Spinal cord (tissue), 10 donors: Measurements from ENCODE around the gene CDIPT. TPM values are rescaled to one million over a fixed set of nuclear protein-coding genes. Genes with fewer than 3 reads are reported as not detected.

ENCODE experiments used
- DNase-seq, 6 donors: peaks; one replicate each; pipeline versions ENCODE4 v3.0.0 to v3.0.0-alpha.2; 2013 to 2015; ENCODE audit warnings: low spot score in 6 of 6, low read depth in 4 of 6
- H3K27ac ChIP-seq: one replicate; pipeline ENCODE4 v1.5.1; 2013; ENCODE audit warnings: low read depth, low read length, control low read depth
- H3K27me3 ChIP-seq: one replicate; pipeline ENCODE4 v1.6.1; 2013; ENCODE audit warnings: low read length; ENCODE audit not compliant: control insufficient read depth, insufficient read depth
- H3K36me3 ChIP-seq: one replicate; pipeline ENCODE4 v1.6.1; 2013; ENCODE audit warnings: low read length; ENCODE audit not compliant: control insufficient read depth, insufficient read depth
- H3K4me1 ChIP-seq: one replicate; pipeline ENCODE4 v1.6.1; 2013; ENCODE audit warnings: low read length; ENCODE audit not compliant: control insufficient read depth, insufficient read depth
- H3K4me3 ChIP-seq: one replicate; pipeline ENCODE4 v1.5.1; 2013; ENCODE audit warnings: low read depth, low read length, control low read depth
- H3K9me3 ChIP-seq: one replicate; pipeline ENCODE4 v1.6.1; 2013; ENCODE audit warnings: low read length; ENCODE audit not compliant: control insufficient read depth, insufficient read depth
- WGBS: methylation state at CpG from one replicate; pipeline ENCODE4 v1.1.5; 2013; ENCODE audit warnings: missing lambda C conversion rate; ENCODE audit not compliant: insufficient coverage; 5-methylcytosine and 5-hydroxymethylcytosine counted together
- polyA plus RNA-seq, 2 donors: library from polyadenylated mRNA; unstranded; fragments of 120-200 nt; gene quantifications; one replicate each; pipeline ENCODE4 v1.2.1, GENCODE V29; 2013; ENCODE audit not compliant: insufficient read length in 2 of 2
- total RNA-seq, 2 donors: library from RNA; depleted of rRNA in 1 of 2; stranded (reverse); fragments of 120-200 nt in 1 of 2; fragments of >200 nt in 1 of 2; gene quantifications; one replicate each; pipeline versions ENCODE4 v1.2.3 to v1.2.4, GENCODE V29; 2013 to 2014
- donor health status: healthy.

Gene CDIPT
- total and polyA plus RNA-seq, 4 donors, result 51.3 to 121 (median 90.7) TPM

DNA sequence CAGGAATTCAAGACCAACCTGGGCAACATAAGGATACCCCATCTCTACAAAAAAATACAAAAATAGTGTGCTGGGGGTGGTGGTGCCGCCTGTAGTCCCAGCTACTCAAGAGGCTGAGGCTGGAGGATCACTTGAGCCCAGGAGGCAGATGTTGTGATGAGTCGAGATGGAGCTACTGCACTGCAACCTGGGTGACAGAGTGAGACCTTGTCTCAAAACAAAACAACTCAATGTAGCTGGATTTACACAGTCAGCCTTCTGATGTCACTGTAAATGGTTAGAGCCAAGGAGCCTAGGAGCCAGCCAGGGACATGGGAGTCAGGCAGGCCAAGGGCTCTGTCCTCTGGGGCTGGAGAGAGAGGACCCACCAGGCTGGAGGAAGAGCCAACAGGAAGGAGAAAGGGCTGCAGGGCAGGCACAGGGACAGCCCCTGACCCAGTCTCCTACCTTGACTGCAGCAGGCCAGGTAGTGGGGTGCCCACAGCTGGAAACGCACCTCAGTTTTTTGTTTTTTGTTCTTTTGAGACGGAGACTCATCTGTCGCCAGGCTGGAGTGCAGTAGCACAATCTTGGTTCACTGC is 8.4 kb downstream of the CDIPT start:
- Histone ChIP-seq H3K4me3 (no peak overlapping the region), H3K4me1 (no peaks in the 10 kb centered on the region), H3K27me3 (no peaks in the 10 kb centered on the region), H3K27ac (no peak overlapping the region), H3K36me3 (peaks cover 20% of the 10 kb centered on the region), H3K9me3 (no peaks in the 10 kb centered on the region)
- 94% methylated on average over 5 of the region's 5 CpGs for WGBS
- no peak for DNase-seq

DNA sequence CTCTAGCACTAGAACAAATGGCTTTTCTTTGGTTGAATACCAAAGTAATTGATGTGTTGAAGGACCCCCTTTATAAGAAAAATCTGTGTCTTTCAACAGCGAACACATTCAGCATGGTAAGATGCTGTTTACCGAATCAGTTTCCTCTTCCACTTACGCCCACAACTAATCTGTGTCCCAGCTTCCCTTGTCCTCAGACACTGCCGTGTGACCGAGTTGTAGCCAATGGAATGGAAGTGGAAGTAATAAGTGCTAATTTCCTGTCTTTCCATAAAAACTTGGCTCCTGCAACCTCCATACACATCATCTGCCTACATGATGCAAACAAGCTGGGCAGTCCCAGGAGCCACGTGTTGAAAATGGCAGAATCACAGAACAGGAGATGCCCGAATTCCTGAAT is 10.4 kb downstream of the CDIPT start:
- peak in 3 of 6 donors; percentile 7 to 53 (median 52) for DNase-seq
- H3K4me3 ChIP-seq, result no peak overlapping the region

DNA sequence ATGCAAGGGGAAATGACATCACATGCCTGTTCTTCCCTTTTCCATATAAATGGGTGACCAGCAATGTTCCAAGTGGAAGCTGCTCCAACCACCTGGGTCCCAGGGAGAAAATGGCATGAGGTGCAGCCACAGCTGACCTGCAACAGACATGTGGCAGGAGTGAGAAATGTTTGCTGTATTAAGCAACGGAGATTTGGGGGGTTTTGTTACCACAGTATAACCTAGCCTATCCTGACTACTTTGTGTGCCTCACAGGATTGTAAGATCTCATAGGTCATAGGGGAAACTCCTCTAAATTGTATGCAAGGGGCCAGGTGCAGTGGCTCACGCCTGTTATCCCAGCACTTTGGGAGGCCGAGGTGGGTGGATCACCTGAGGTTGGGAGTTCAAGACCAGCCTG is 12.0 kb downstream of the CDIPT start:
- no peak for DNase-seq
- WGBS, result no CpG with 5 or more reads among the region's 3 CpGs
- H3K27me3 ChIP-seq, result no peaks in the 10 kb centered on the region
- peaks cover 7% of the 10 kb centered on the region for H3K36me3 ChIP-seq
- no peak overlapping the region for H3K4me3 ChIP-seq
- H3K9me3 ChIP-seq, result no peaks in the 10 kb centered on the region
- no peaks in the 10 kb centered on the region for H3K4me1 ChIP-seq
- no peak overlapping the region for H3K27ac ChIP-seq

More for the DNA sequence above, 10.4 kb downstream of the CDIPT start:
- peaks cover 5% of the 10 kb centered on the region for H3K36me3 ChIP-seq
- no peaks in the 10 kb centered on the region for H3K9me3 ChIP-seq
- no CpG with 5 or more reads among the region's 7 CpGs for WGBS
- H3K27ac ChIP-seq, result peak overlapping the region; percentile 82
- no peaks in the 10 kb centered on the region for H3K27me3 ChIP-seq
- H3K4me1 ChIP-seq, result no peaks in the 10 kb centered on the region

DNA sequence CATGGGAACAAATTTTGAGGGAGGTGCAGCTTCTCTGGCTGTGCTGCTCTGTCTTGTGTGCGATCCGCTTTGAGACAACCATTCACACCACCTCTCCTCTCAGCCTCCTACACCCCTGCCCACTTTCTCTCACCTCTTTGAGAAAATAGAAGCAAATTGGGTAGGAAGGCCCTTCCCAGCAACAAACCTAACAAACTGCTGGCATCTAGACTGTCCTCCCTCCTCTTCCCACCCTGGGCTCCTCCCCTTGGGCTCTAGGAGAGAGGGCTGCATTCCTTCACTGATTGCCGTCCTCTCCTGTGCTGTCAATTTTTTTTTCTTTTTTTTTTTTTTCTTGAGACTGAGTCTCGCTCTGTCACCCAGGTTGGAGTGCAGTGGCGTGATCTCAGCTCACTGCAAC is 13.5 kb downstream of the CDIPT start:
- no CpG with 5 or more reads among the region's 5 CpGs for WGBS
- Histone ChIP-seq H3K27ac (no peak overlapping the region), H3K9me3 (no peaks in the 10 kb centered on the region), H3K27me3 (no peaks in the 10 kb centered on the region), H3K4me3 (no peak overlapping the region), H3K4me1 (no peaks in the 10 kb centered on the region), H3K36me3 (peaks cover 12% of the 10 kb centered on the region)
- DNase-seq, result no peak

DNA sequence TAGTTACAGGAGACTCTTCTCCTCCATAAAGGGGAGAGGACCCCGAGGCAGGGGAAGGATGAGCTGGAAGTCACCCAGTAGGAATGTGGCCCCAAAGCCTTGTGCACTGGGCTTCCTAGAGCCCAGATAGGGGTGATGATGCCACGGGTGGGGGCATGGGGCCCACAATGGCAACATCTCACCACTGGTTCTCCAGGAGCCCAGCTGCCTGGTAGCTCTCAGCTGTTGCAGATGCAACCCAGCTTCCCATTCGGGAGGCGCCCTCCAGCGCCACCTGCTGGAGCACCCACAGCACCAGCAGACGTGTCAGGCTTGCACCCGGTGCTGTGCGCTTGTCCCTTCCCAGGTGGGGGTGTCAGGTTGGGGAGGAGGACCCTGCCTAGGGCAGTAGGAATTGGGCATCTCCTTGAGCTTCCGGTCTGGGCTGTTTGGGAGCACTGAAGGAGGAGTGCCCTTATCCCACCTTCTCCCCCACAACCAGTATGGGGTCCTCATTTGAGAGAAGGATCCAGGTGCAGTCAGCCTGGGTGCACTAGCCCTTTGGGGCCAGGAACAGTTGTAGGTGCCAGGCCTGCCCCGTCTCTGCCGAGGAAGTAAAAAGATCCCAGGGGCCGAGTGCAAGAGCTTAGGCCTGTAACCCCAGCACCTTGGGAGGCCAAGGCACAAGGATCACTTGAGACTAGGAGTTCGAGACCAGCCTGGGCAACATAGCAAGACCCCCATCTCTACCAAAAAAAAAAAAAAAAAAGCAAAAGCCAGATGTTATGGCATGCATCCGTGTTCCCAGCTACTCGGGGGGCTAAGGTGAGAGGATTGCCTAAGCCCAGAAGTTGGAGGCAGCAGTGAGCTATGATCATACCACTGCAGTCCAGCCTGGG is 14.4 kb downstream of the CDIPT start:
- Histone ChIP-seq H3K36me3 (peaks cover 12% of the 10 kb centered on the region), H3K4me1 (no peaks in the 10 kb centered on the region), H3K27ac (no peak overlapping the region), H3K27me3 (no peaks in the 10 kb centered on the region), H3K4me3 (no peak overlapping the region), H3K9me3 (no peaks in the 10 kb centered on the region)
- DNase-seq, result peak in 2 of 6 donors; percentile 36 to 51
- WGBS, result 58% methylated on average over 4 of the region's 15 CpGs

DNA sequence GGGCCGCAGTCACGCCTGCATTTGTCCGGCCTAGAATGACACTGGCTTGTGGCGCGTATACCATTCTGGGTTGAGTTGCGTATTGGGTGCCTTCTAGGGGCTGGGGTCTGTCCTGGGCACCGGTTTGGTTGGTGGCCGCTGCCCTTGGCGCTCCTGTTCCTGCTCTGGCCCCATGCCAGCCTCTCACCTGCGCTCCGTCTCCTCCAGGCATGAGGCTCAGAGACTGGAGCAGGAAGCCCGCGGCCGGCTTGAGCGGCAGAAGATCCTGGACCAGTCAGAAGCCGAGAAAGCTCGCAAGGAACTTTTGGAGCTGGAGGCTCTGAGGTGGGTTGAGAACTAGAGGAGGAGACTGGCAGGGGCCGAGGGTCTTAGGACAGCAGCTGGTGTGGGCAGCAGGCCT is 17.4 kb downstream of the CDIPT start:
- Histone ChIP-seq H3K9me3 (no peaks in the 10 kb centered on the region), H3K4me3 (no peak overlapping the region), H3K4me1 (no peaks in the 10 kb centered on the region), H3K36me3 (peaks cover 18% of the 10 kb centered on the region), H3K27ac (no peak overlapping the region), H3K27me3 (no peaks in the 10 kb centered on the region)
- no peak for DNase-seq
- WGBS, result 80% methylated on average over 18 of the region's 18 CpGs

DNA sequence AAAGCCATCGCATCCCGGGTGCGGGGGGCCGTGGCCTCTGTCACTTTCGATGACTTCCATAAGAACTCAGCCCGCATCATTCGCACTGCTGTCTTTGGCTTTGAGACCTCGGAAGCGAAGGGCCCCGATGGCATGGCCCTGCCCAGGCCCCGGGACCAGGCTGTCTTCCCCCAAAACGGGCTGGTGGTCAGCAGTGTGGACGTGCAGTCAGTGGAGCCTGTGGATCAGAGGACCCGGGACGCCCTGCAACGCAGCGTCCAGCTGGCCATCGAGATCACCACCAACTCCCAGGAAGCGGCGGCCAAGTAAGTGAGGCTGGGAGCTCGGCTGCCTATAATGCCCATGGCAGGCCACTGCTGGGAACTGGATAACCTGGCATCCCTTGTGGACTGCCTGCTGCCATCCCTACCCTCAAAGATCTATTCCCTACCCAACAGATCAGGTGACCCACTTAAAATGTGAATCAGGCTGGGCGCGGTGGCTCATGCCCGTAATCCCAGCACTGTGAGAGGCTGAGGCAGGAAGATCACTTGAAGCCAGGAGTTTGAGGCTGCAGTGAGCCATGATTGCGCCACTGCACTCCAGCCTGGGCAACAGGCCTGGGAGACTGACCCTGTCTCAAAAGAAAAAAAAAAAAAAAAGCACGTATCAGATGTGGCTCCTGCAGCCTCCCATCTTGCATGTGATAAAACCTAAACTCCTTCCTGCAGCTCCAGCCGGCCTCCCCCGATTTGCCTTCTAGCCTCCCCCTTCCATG is 18.3 kb downstream of the CDIPT start:
- H3K27ac ChIP-seq, result no peak overlapping the region
- DNase-seq, result no peak
- peaks cover 18% of the 10 kb centered on the region for H3K36me3 ChIP-seq
- H3K27me3 ChIP-seq, result no peaks in the 10 kb centered on the region
- H3K4me3 ChIP-seq, result no peak overlapping the region
- 89% methylated on average over 27 of the region's 28 CpGs for WGBS
- H3K4me1 ChIP-seq, result no peaks in the 10 kb centered on the region
- H3K9me3 ChIP-seq, result no peaks in the 10 kb centered on the region

DNA sequence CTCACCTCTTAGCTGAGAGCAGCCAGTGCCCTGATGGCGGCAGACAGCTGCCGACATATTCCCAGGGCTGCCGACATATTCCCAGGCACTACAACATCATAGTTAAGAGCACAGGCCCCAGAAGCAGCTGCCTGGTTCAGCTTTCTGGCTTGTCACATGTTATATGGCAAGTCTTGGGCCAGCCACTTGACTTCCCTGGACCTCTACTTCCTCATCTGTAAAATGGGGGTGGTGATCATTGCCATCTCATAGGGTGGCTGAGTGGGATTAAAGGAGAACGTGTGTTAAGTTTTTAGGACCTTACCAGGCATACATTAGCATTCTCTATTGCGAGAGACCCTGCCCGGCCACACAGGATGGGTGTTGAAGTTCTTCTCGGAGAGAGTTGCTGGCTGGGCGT is 19.1 kb downstream of the CDIPT start:
- WGBS, result 91% methylated on average over 5 of the region's 8 CpGs
- no peak for DNase-seq
- Histone ChIP-seq H3K27ac (no peak overlapping the region), H3K36me3 (peaks cover 18% of the 10 kb centered on the region), H3K4me3 (no peak overlapping the region), H3K4me1 (no peaks in the 10 kb centered on the region), H3K27me3 (no peaks in the 10 kb centered on the region), H3K9me3 (no peaks in the 10 kb centered on the region)

DNA sequence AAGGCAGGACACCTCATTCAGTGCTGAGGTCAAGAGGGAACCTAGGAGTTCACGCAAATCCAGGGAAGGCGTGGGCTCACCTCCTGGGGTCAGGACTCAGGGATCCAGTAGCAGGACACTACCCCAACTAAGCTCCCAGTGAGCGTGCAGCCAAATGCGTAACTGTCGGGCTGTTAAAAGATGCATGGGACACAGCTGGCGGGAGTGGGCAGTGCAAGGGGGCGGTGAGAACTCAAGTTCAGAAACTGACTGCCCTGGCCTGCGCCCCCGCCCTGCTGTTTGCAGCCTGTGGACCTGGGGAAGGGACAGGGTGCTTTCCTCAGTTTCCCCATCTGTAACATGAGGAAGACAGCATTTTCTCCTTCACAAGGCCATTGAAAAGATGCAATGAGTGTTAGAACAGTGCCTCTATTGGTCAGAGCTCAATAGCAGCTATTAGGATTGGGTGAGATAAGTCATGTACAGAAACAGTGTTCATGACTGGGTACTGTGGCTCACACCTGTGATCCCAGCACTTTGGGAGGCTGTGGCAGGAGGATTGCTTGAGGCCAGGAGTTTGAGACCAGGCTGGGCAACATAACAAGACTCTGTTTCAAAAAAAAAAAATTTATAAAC is 20.2 kb downstream of the CDIPT start:
- WGBS, result 89% methylated on average over 9 of the region's 9 CpGs
- no peak overlapping the region for H3K4me3 ChIP-seq
- no peaks in the 10 kb centered on the region for H3K4me1 ChIP-seq
- peaks cover 18% of the 10 kb centered on the region for H3K36me3 ChIP-seq
- H3K27me3 ChIP-seq, result no peaks in the 10 kb centered on the region
- DNase-seq, result no peak
- H3K9me3 ChIP-seq, result no peaks in the 10 kb centered on the region
- H3K27ac ChIP-seq, result no peak overlapping the region
